Left renal pelvis (tissue), 4 donors: ENCODE results near the gene GNA15. TPM values are rescaled to one million over a fixed set of nuclear protein-coding genes. Genes with fewer than 3 reads are reported as not detected.
"Not testable (repeated sequence)": the region's sequence is repeated elsewhere in the genome, so short reads cannot be mapped to it uniquely, and the experiment has no call there.

Experiments used
- DNase-seq, 4 donors: peaks; one replicate each; pipeline ENCODE4 v3.0.0-alpha.2; 2013; ENCODE audit warnings: low read depth in 4 of 4, low spot score in 3 of 4
- polyA plus RNA-seq, 4 donors: library from polyadenylated mRNA; unstranded; fragments of 120-200 nt; gene quantifications; one replicate each; pipeline ENCODE4 v1.2.1, GENCODE V29; 2013; ENCODE audit not compliant: insufficient read length in 4 of 4

The GNA15 gene, protein sequence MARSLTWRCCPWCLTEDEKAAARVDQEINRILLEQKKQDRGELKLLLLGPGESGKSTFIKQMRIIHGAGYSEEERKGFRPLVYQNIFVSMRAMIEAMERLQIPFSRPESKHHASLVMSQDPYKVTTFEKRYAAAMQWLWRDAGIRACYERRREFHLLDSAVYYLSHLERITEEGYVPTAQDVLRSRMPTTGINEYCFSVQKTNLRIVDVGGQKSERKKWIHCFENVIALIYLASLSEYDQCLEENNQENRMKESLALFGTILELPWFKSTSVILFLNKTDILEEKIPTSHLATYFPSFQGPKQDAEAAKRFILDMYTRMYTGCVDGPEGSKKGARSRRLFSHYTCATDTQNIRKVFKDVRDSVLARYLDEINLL
- polyA plus RNA-seq: 1 to 10 TPM in 3 of 4 donors, under 1 TPM in 1; 0.96 to 2.2 (median 1.1) TPM

GRCh38 chr19:3135961-3136683 is at the start of gene GNA15:
GNA15 (plus strand) TSS chr19:3136033; CDS start chr19:3136451, 418 bp downstream.
- no peak for DNase-seq

- no peak for DNase-seq
Observed at GRCh38 chr19:3087769-3088168, 48.1 kb upstream of the GNA15 start.

DNA sequence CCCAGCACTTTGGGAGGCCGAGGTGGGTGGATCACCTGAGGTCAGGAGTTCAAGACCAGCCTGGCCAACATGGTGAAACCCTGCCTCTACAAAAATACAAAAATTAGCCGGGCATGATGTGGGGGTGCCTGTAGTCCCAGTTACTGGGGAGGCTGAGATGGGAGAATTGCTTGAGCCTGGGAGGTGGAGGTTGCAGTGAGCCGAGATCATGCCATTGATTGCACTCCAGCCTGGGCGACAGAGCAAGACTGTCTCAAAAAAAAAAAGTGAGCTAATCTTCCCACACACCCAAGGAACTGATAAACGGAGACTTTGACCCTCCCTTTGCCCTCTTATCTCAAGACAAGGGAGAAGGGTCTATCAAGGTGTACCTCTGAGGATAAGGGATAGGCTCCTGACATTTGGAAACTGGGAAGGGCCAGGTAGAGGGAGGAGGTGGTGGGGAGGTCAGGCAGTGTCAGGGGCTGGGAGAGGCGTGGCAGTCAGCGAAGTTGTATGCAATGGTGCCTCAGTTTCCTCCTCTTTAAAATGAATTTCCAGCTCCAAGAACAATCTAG is 46.5 kb upstream of the GNA15 start:
- not testable (repeated sequence) for DNase-seq

DNA sequence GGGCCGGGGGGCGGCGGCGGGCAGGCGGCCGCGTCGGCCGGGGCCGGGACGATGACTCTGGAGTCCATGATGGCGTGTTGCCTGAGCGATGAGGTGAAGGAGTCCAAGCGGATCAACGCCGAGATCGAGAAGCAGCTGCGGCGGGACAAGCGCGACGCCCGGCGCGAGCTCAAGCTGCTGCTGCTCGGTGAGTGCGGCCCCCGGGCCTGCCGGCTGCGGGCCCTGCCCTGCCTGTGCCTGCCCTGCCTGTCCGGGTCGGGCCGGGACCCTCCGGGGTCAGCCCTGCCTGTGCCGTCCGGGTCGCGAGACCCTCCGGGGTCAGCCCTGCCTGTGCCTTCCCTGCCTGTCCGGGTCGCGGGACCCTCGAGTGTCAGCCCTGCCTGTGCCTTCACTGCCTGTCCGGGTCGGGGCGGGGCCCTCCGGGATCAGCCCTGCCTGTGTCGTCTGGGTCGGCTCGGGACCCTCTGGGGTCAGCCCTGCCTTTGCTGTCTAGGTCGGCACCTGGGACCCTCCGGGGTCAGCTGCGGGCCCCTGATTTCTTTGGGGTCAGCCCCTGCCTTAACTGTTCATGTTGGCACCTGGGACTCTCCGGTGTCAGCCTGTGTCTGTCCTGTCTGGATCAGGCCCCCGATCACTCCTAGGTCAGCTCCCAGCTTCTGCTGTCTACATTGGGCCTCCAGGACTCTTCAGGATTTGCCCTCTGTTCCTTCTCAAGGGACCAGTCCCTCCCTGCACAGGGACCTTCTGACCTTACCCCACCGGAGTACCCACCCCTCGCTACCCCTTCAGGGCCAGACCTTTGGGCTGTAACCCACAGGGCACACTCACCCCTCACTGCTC is 41.0 kb upstream of the GNA15 start:
- DNase-seq: no peak

- DNase-seq: no peak
Observed at GRCh38 chr19:3095441-3096191, 40.2 kb upstream of the GNA15 start.

GRCh38 chr19:3096267-3096901 is 39.4 kb upstream of the GNA15 start:
- DNase-seq: no peak

GRCh38 chr19:3096902-3097326 is 38.9 kb upstream of the GNA15 start:
- no peak for DNase-seq

DNA sequence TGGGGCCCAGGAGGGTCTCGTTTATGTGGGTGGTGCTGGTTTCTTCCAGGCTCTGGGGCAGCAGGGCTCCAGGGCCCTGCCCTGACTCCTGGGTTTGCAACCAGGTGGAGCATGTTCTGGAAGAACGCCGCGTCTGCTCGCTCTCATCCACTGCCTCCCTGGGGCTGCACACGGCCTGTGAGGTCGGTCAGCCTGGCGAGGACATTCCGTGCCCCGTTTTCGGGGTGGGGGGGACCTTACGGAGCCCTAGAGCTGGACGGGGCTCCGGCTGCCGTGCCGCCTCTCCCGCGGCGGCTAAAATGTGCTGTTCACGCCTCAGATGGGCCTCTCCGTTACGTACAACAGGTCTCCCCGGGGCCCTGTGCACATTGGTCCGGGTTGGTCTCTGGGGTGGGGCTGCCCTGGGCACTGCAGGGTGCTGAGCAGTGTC is 38.4 kb upstream of the GNA15 start:
- DNase-seq: no peak

DNA sequence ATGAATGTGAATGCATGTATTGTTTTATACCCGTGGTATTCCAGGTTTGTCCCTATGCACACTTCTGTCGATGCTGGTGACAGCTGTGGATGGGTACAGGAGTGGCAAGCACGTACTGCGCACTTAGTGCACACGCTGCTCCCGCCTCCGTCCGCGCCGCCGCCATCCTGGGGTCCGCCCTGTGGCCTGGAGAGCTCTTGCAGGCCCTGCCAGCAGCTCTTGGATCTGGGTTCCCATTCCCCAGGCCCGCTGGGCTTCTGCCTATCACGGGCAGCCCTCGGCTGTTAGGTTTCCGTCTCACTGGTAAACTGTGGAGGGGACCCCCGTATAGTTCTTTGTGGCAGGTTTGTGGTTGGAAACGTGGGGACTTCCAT is 37.7 kb upstream of the GNA15 start:
- DNase-seq: no peak

DNA sequence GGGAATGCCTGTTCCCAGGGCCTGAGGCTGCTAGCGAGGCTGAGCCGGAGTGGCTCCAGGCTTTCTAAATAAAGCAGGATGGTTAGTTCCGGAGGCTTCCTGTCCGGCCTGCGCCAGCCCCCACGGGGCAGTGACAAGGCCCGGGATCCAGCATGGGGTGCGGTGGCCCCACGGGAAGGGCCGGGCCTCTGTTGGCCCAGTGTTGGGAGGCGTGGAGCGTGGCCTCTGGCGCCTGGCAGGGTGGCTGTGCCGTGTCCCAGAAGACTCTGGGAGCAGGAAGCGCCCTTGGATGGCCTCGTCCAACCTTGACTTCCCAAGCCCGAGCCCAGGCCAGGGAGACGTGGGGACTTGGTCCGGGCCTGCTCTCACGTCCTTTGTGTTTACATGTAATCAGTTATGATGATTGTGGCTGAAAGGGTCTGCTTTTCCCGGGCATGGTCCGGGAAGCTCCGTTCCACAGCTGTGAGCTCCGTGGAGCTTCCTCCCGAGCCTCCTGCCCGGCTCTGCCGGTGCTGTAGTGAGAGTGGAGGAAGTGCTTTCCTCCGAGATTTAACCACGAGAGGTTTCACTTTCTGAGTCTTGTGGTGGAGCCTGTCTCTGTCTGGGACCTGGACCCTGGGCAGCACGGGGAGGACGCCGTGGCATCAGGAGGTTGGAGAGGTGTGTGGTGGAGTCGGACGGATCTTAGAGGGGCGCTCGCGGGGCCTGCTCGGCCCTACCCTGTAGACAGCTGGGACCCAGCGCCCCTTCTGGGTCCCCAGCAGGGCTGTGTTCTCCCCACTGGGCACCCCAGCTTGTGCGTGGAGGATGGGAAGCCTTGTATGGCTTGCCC is 37.1 kb upstream of the GNA15 start:
- DNase-seq: no peak

- no peak for DNase-seq
Observed at GRCh38 chr19:3099347-3100145, 36.3 kb upstream of the GNA15 start.

- DNase-seq: no peak
Observed at GRCh38 chr19:3100331-3100730, 35.5 kb upstream of the GNA15 start.

DNA sequence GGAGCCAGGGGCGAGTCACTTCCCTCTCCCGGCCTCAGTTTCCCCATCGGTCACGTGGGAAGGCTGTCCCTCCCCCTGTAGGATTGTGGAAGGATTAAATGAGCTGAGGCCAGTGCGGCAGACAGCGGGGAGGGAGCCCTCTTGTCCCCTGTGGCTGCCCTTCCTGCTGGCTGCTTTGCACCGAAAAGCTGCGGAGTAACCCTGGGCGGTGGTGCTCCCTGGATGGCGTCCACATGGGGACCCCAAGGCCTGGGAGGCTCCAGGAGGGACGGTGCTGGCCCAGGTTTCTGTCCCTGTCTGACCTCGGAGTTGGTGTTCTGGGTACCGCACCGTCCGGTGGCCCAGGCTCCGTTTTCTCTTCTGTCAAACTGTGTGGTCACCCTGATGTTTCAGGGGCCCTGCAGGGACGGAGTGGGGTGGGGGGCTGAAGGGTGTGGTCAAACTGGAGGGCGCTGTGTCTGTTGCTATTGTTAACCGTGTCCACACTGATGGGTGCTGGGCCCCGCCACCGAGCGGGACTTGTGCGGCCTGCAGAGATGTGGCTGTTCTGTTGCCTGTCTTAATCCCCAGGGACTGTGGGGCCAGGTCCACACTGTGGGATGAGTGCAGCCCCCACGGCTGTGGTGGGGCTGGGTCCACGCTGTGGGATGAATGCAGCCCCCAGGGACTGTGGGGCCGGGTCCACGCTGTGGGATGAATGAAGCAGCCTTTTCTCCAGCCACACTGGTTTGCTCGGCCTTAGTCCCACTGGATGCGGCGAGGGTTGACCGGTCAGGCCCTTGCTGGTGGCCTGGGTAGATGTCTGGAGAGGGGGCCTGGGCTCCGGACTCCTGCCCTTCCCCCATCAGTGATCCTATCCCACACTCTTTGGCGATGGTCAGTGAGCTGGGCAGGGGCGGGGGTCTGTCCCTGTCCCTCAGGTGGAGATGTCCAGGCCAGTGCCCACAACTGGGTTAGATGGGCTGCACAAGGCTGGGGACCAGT is 34.8 kb upstream of the GNA15 start:
- DNase-seq: no peak

- no peak for DNase-seq
Observed at GRCh38 chr19:3102239-3103140, 33.3 kb upstream of the GNA15 start.

- DNase-seq: no peak
Observed at GRCh38 chr19:3104708-3104983, 31.2 kb upstream of the GNA15 start.
